K562 (cell line): Measurements from ENCODE around the gene DYNLT2B. TPM values are rescaled to one million over a fixed set of nuclear protein-coding genes. Genes with fewer than 3 reads are reported as not detected.

Experiments
- ATAC-seq: fragments of 200-7000 bp; cut with Tn5 transposase; 3 replicates; pipeline ENCODE4 v1.9.1; 2020; ENCODE audit warnings: moderate library complexity
- BruUV-seq: library from RNA; stranded (reverse); fragments of 400-500 nt; replicated peaks from 2 replicates; lab custom pipeline; 2021; lab: Mats Ljungman, UMichigan
- CTCF ChIA-PET: fragments of 300-600 bp; formaldehyde crosslinking; extraction: SDS; loops from one replicate; lab custom pipeline; 2021; ENCODE audit warnings: low intra/inter-chr PET ratio; lab: Yijun Ruan, JAX
- POLR2A ChIA-PET: fragments of 300-600, 350-650 bp; sonication (Branson Sonifier 250); formaldehyde crosslinking; extraction: SDS; loops from one replicate; lab custom pipeline; 2021; ENCODE audit warnings: antibody characterized with exemption, inconsistent platforms; lab: Yijun Ruan, JAX
- DNase-seq, 4 experiments: peaks; one replicate each; pipeline versions ENCODE4 v3.0.0 to v3.0.0-alpha.2; 2011 to 2018; ENCODE audit warnings: low spot score in 3 of 4, mixed read lengths in 3 of 4; ENCODE audit errors: extremely low read depth in 1 of 4
- FAIRE-seq: peaks from 2 replicates; lab custom pipeline; 2011; peaks lifted over from hg19 to GRCh38; lab: Jason Lieb, UNC
- H2AFZ ChIP-seq: 2 replicates; pipeline ENCODE4 v1.6.0; 2011; ENCODE audit warnings: low read depth, low read length, control low read depth, inconsistent platforms
- H3K27ac ChIP-seq: fragments of 200-600 bp; 3 replicates; pipeline ENCODE4 v1.8.0; 2011; ENCODE audit warnings: low read depth, mild to moderate bottlenecking, control low read depth, inconsistent platforms, low read length, moderate library complexity, mixed read lengths; ENCODE audit errors: extremely low read depth
- H3K27me3 ChIP-seq, 2 experiments: fragments of 300-600 bp in 1 of 2; 2 replicates in 1 of 2; 3 replicates in 1 of 2; pipeline versions ENCODE4 v1.6.0 to v1.8.0; 2011; ENCODE audit warnings: inconsistent platforms in 2 of 2, low read length in 2 of 2, mild to moderate bottlenecking in 1 of 2, mixed read lengths in 1 of 2, moderate library complexity in 1 of 2; ENCODE audit not compliant: control insufficient read depth in 2 of 2, insufficient read depth in 2 of 2
- H3K36me3 ChIP-seq: fragments of 300-600 bp; 3 replicates; pipeline ENCODE4 v1.8.0; 2011; ENCODE audit warnings: mild to moderate bottlenecking, low read length, inconsistent platforms; ENCODE audit not compliant: control insufficient read depth, insufficient read depth
- H3K4me1 ChIP-seq, 2 experiments: fragments of 200-600 bp in 1 of 2; replicated peaks in 1 of 2; 2 replicates in 1 of 2; 3 replicates in 1 of 2; pipeline versions ENCODE4 v1.5.1 to v1.8.0; 2011; ENCODE audit warnings: inconsistent platforms in 2 of 2, low read length in 2 of 2, mild to moderate bottlenecking in 1 of 2, mixed read lengths in 1 of 2, moderate library complexity in 1 of 2; ENCODE audit not compliant: control insufficient read depth in 2 of 2, insufficient read depth in 2 of 2
- H3K4me2 ChIP-seq: 2 replicates; pipeline ENCODE4 v1.6.1; 2011; ENCODE audit warnings: low read length, control low read depth, inconsistent platforms, mixed read lengths; ENCODE audit not compliant: insufficient read depth
- H3K4me3 ChIP-seq: fragments of 200-600 bp; sonication (generic), shearing (Covaris generic); 2 replicates; pipeline ENCODE4 v1.5.1; 2016; ENCODE audit warnings: control low read depth, inconsistent platforms
- H3K79me2 ChIP-seq: fragments of 200-600 bp; 3 replicates; pipeline ENCODE4 v1.8.0; 2011; ENCODE audit warnings: low read length, inconsistent platforms; ENCODE audit not compliant: control insufficient read depth, insufficient read depth
- H3K9ac ChIP-seq, 2 experiments: 2 replicates each; pipeline versions ENCODE4 v1.6.0 to v1.6.1; 2011; ENCODE audit warnings: low read depth in 2 of 2, low read length in 2 of 2, control low read depth in 1 of 2, inconsistent platforms in 1 of 2, mild to moderate bottlenecking in 1 of 2, mixed read lengths in 1 of 2; ENCODE audit not compliant: insufficient read depth in 1 of 2
- H3K9me1 ChIP-seq: one replicate; pipeline ENCODE4 v1.6.0; 2011; ENCODE audit warnings: inconsistent platforms, mild to moderate bottlenecking, low read length, moderate library complexity; ENCODE audit not compliant: control insufficient read depth, insufficient read depth
- H3K9me3 ChIP-seq: replicated peaks from 2 replicates; pipeline ENCODE4 v1.5.1; 2011; ENCODE audit warnings: low read depth, low read length, inconsistent platforms; ENCODE audit not compliant: control insufficient read depth, insufficient read depth
- H4K20me1 ChIP-seq: replicated peaks from 2 replicates; pipeline ENCODE4 v1.6.1; 2011; ENCODE audit warnings: low read length, inconsistent platforms, mixed read lengths; ENCODE audit not compliant: control insufficient read depth, insufficient read depth
- ARID3A ChIP-seq: IDR thresholded peaks from 2 replicates; pipeline ENCODE4 v1.6.1; 2012; ENCODE audit warnings: low read depth, low read length, improper control_type of control experiment, borderline replicate concordance
- ATF4 ChIP-seq: fragments of 450-650 bp; formaldehyde crosslinking; IDR thresholded peaks from 2 replicates; pipeline ENCODE4 v1.4.0; 2022; ENCODE audit warnings: mild to moderate bottlenecking, moderate library complexity
- BDP1 ChIP-seq: IDR thresholded peaks from 3 replicates; pipeline ENCODE4 v1.6.1; 2011; ENCODE audit not compliant: insufficient read length, insufficient read depth
- CBX5 ChIP-seq: IDR thresholded peaks from 2 replicates; pipeline ENCODE4 v1.6.1; 2014; ENCODE audit warnings: low read depth, borderline replicate concordance
- FOS ChIP-seq: IDR thresholded peaks from 3 replicates; pipeline ENCODE4 v1.6.1; 2011; ENCODE audit not compliant: insufficient read length; ENCODE audit errors: extremely low read depth
- GATAD2A ChIP-seq: fragments of 450-650 bp; IDR thresholded peaks from 2 replicates; pipeline ENCODE4 v1.6.1; 2017
- GATAD2B ChIP-seq: fragments of 450-650 bp; IDR thresholded peaks from 2 replicates; pipeline ENCODE4 v1.6.1; 2017; ENCODE audit warnings: mild to moderate bottlenecking, borderline replicate concordance
- LCOR ChIP-seq: sonication (generic); formaldehyde crosslinking; IDR thresholded peaks from 2 replicates; pipeline ENCODE4 v1.8.0; 2022; ENCODE audit warnings: mild to moderate bottlenecking, missing genetic modification reagents
- MAFF ChIP-seq: IDR thresholded peaks from 2 replicates; pipeline ENCODE4 v1.6.1; 2012; ENCODE audit warnings: low read length, improper control_type of control experiment
- MYBL2 ChIP-seq, 2 experiments: fragments of 450-650 bp in 1 of 2; sonication (generic) in 1 of 2; formaldehyde crosslinking in 1 of 2; IDR thresholded peaks; 2 replicates each; pipeline versions ENCODE4 v1.6.1 to v1.8.1; 2017 to 2022; ENCODE audit warnings: borderline replicate concordance in 1 of 2, inconsistent platforms in 1 of 2, low read depth in 1 of 2, mild to moderate bottlenecking in 1 of 2, missing genetic modification reagents in 1 of 2, moderate library complexity in 1 of 2
- NCOA6 ChIP-seq: fragments of 450-650 bp; IDR thresholded peaks from 2 replicates; pipeline ENCODE4 v1.6.1; 2017; ENCODE audit warnings: mild to moderate bottlenecking
- NFE2 ChIP-seq: IDR thresholded peaks from 2 replicates; pipeline ENCODE4 v1.6.1; 2014; ENCODE audit warnings: antibody characterized with exemption, low read depth
- NR2C1 ChIP-seq, 2 experiments: fragments of 450-650 bp; IDR thresholded peaks; 2 replicates each; pipeline ENCODE4 v1.6.1; 2017; ENCODE audit warnings: mild to moderate bottlenecking in 2 of 2, antibody characterized with exemption in 1 of 2, inconsistent platforms in 1 of 2, missing compliant biosample characterization in 1 of 2, missing genetic modification characterization in 1 of 2
- RAD21 ChIP-seq, 2 experiments: fragments of 250-450 bp in 1 of 2; fragments of 450-650 bp in 1 of 2; sonication (Bioruptor Pico) in 1 of 2; formaldehyde crosslinking in 1 of 2; IDR thresholded peaks in 1 of 2; conservative IDR thresholded peaks in 1 of 2; 2 replicates each; pipeline versions ENCODE4 v1.4.0 to v1.8.0; 2020 to 2022; ENCODE audit warnings: mild to moderate bottlenecking in 2 of 2, moderate library complexity in 1 of 2
- SIN3A ChIP-seq, 2 experiments: fragments of 150-350 bp in 1 of 2; IDR thresholded peaks; 2 replicates each; pipeline ENCODE4 v1.6.1; 2011 to 2016; ENCODE audit warnings: borderline replicate concordance in 2 of 2, low read depth in 2 of 2, low read length in 2 of 2, mild to moderate bottlenecking in 2 of 2, moderate library complexity in 2 of 2; ENCODE audit not compliant: control insufficient read depth in 1 of 2
- SRF ChIP-seq, 2 experiments: fragments of 250-450, 450-650 bp in 1 of 2; sonication (Bioruptor Pico) in 1 of 2; sonication (generic) in 1 of 2; formaldehyde crosslinking; IDR thresholded peaks; 2 replicates each; pipeline versions ENCODE4 v1.5.0 to v1.5.1; 2020 to 2022; ENCODE audit warnings: mild to moderate bottlenecking in 1 of 2, missing genetic modification reagents in 1 of 2
- TBP ChIP-seq: optimal IDR thresholded peaks from 2 replicates; pipeline ENCODE3; 2011; ENCODE audit warnings: low read depth, low read length, improper control_type of control experiment
- TRIM24 ChIP-seq, 2 experiments: fragments of 450-650 bp; IDR thresholded peaks; 2 replicates each; pipeline ENCODE4 v1.6.1; 2016
- ZNF224 ChIP-seq: sonication (generic); formaldehyde crosslinking; IDR thresholded peaks from 2 replicates; pipeline ENCODE4 v1.8.0; 2022; ENCODE audit warnings: mild to moderate bottlenecking, missing genetic modification reagents
- ZNF444 ChIP-seq: fragments of 250-450 bp; sonication (Bioruptor Pico); IDR thresholded peaks from 2 replicates; pipeline ENCODE4 v1.4.0; 2020; ENCODE audit warnings: mild to moderate bottlenecking, moderate library complexity
- ZNF707 ChIP-seq: fragments of 250-450 bp; sonication (Bioruptor Pico); conservative IDR thresholded peaks from 2 replicates; pipeline ENCODE4 v1.8.0; 2022; ENCODE audit warnings: inconsistent platforms, mild to moderate bottlenecking, moderate library complexity
- WGBS: fragments of 100-300 bp; shearing (Covaris generic); methylation state at CpG from one replicate; pipeline ENCODE4 v1.1.6; 2016; ENCODE audit warnings: low coverage, mixed read lengths; ENCODE audit not compliant: insufficient coverage; ENCODE audit errors: missing lambda C conversion rate; 5-methylcytosine and 5-hydroxymethylcytosine counted together
- in situ Hi-C: fragments of 300-500 bp; cut with MboI; formaldehyde crosslinking; loops from 4 replicates; pipeline ENCODE4 v1.15.0; 2018; ENCODE audit warnings: inconsistent platforms, mixed read lengths
- intact Hi-C: fragments of 100-400 bp; cut with micrococcal nuclease; formaldehyde crosslinking; loops from 2 replicates; pipeline ENCODE4 v1.14.2; 2022
- polyA plus RNA-seq, 8 experiments: library from polyadenylated mRNA; depleted of rRNA in 4 of 8; stranded (reverse) in 5 of 8; unstranded in 3 of 8; fragments of >200 nt; fragmentation: Nextera tagmentation in 2 of 8; fragmentation: Illumina TruSeq in 1 of 8; extraction: Ambion mirVana in 2 of 8; extraction: Trizol in 1 of 8; gene quantifications; 2 replicates each; pipeline versions ENCODE4 v1.2.1 to v1.2.3, GENCODE V29; 2011 to 2014; ENCODE audit warnings: inconsistent platforms in 1 of 8, missing spikeins in 1 of 8
- total RNA-seq, 7 experiments: library from RNA; depleted of rRNA in 6 of 7; stranded (reverse); fragments of >200 nt in 6 of 7; fragmentation: Illumina TruSeq in 2 of 7; extraction: Trizol in 2 of 7; gene quantifications; 2 replicates each; pipeline versions ENCODE4 v1.2.1 to v1.2.3, GENCODE V29; 2011 to 2021; ENCODE audit warnings: low replicate concordance in 1 of 7

Gene DYNLT2B
- total and polyA plus RNA-seq, 9 of the 15 experiments (the other 6 are each of a cell fraction or from before 2014, with no cell fraction given) = 6.5 to 19.9 (median 8.7) TPM

- Histone ChIP-seq H3K4me3 (peak overlapping the region; percentile 54), H3K36me3 (peaks cover 7% of the 10 kb centered on the region; the same call in 2 of the 3 replicates), H2AFZ (peak overlapping the region; percentile 68), H3K9me1 (no peaks in the 10 kb centered on the region), H3K27me3 (no peaks in the 10 kb centered on the region), H3K79me2 (peaks cover 61% of the 10 kb centered on the region), H3K4me2 (peak overlapping the region; percentile 100), H3K9ac (peak overlapping the region in 1 of 2 experiments; percentile 93; a peak in 2 of 4 replicates), H3K4me1 (peaks cover 10 to 32% of the 10 kb centered on the region in 2 experiments), H3K27ac (peak overlapping the region; percentile 100), H4K20me1 (no peaks in the 10 kb centered on the region), H3K9me3 (no peaks in the 10 kb centered on the region; the same call in 1 of the 2 replicates)
- intact Hi-C loops (no loop called here), in situ Hi-C loops (no loop called here)
- ChIA-PET CTCF (no interaction called here), POLR2A (interaction anchor here (0.6 to 1.8 kb wide), 3 partner anchors 9 to 14 kb away, joined by 3 to 7 read pairs (median 4); no protein-coding TSS in a partner anchor)
- BruUV-seq = no TSS peak
- no peak for FAIRE-seq
- DNase-seq = peak in 2 of 4 experiments; percentile 34 to 47
- ATAC-seq = no peak
- 0% methylated on average over 2 of the region's 2 CpGs for WGBS
- TF ChIP-seq CBX5 = no peak
- no peak for TF ChIP-seq SIN3A (IDR thresholded peaks at IDR 0.05; ENCODE audit: borderline replicate concordance in 2 of 2, control insufficient read depth in 1 of 2, low read depth in 2 of 2, low read length in 2 of 2)
- 0 out of 4 replicates have a peak, but pooled peaks of 1 of the 2 experiments have one; percentile 11 for TF ChIP-seq TRIM24 (IDR thresholded peaks at IDR 0.05)
- TF ChIP-seq FOS = no peak
- 0 out of 2 replicates have a peak, but pooled peaks have one; percentile 36 for TF ChIP-seq GATAD2A
- 0 out of 2 replicates have a peak, but pooled peaks have one; percentile 26 for TF ChIP-seq NCOA6
- peak; percentile 44 for TF ChIP-seq TBP
- no peak for TF ChIP-seq ZNF224 (CRISPR knock-in tag)
- TF ChIP-seq MYBL2 (IDR thresholded peaks at IDR 0.05; ENCODE audit: low read depth) = 0 out of 2 replicates have a peak, but pooled peaks have one; percentile 14
- TF ChIP-seq MYBL2 (CRISPR knock-in tag; IDR thresholded peaks at IDR 0.05; ENCODE audit: borderline replicate concordance) = no peak
- peak; percentile 5; the same call in 1 of the 2 replicates for TF ChIP-seq GATAD2B
- TF ChIP-seq BDP1 = no peak
- TF ChIP-seq ATF4 (CRISPR knock-in tag) = no peak
- TF ChIP-seq NFE2 = peak; percentile 91
- TF ChIP-seq SRF (CRISPR knock-in tag; IDR thresholded peaks at IDR 0.05) = no peak
- TF ChIP-seq LCOR (CRISPR knock-in tag) = no peak
- TF ChIP-seq RAD21 (CRISPR knock-in tag; conservative IDR thresholded peaks at IDR 0.05 in 1 of 2, IDR thresholded peaks at IDR 0.05 in 1 of 2) = no peak
- TF ChIP-seq ZNF444 (CRISPR knock-in tag) = no peak
- TF ChIP-seq MAFF = peak; percentile 82
- 0 out of 2 replicates have a peak, but pooled peaks have one; percentile 30 for TF ChIP-seq NR2C1 (IDR thresholded peaks at IDR 0.05)
- no peak for TF ChIP-seq NR2C1 (tag; IDR thresholded peaks at IDR 0.05)
- no peak for TF ChIP-seq ZNF707 (CRISPR knock-in tag)
- 0 out of 2 replicates have a peak, but pooled peaks have one; percentile 25 for TF ChIP-seq ARID3A
Observed at GRCh38 chr3:196340466-196340865, 22.4 kb upstream of the DYNLT2B start.
